GM13976 (cell line): ENCODE data around the gene TNNT2.

ENCODE experiments used
- DNase-seq: peaks from one replicate; pipeline ENCODE4 v3.0.0; 2012; ENCODE audit warnings: low spot score
- in situ Hi-C: fragments of 300-500 bp; cut with MboI; formaldehyde crosslinking; loops from one replicate; pipeline ENCODE4 v1.12.0; 2022; ENCODE audit warnings: low sequenced_read_pairs, mixed read lengths, inconsistent platforms; ENCODE audit not compliant: unreplicated experiment
- TF ChIP-seq, protein P1 (sequence below): IDR thresholded peaks from 2 replicates; pipeline ENCODE4 v1.5.1; 2012; ENCODE audit warnings: borderline replicate concordance, mild to moderate bottlenecking; ENCODE audit not compliant: insufficient read depth; ENCODE audit errors: extremely low read depth, missing control alignments, control extremely low read depth

Gene TNNT2

DNA sequence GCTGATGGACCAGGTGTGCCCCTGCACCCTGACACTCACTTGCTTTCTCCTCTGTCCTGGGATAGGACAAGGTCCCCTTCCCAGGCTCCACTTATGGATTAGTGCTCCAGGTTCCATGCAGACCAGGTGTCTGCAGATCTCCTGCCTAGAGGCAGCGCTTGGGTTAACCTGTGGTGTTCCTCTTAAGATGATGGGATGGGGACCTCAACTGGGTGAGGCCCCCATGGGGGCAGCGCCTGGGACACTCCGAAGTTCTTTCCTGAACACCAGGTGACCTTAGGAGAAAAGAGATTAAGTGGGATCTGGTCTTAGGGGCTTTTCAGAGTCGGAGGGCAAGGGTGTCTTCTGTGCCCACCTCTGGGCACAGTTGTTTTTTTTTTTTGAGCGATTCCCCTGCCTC is 21.2 kb downstream of the TNNT2 start:
- DNase-seq, result no peak
- in situ Hi-C loops, result no loop called here
- TF ChIP-seq, protein P1, sequence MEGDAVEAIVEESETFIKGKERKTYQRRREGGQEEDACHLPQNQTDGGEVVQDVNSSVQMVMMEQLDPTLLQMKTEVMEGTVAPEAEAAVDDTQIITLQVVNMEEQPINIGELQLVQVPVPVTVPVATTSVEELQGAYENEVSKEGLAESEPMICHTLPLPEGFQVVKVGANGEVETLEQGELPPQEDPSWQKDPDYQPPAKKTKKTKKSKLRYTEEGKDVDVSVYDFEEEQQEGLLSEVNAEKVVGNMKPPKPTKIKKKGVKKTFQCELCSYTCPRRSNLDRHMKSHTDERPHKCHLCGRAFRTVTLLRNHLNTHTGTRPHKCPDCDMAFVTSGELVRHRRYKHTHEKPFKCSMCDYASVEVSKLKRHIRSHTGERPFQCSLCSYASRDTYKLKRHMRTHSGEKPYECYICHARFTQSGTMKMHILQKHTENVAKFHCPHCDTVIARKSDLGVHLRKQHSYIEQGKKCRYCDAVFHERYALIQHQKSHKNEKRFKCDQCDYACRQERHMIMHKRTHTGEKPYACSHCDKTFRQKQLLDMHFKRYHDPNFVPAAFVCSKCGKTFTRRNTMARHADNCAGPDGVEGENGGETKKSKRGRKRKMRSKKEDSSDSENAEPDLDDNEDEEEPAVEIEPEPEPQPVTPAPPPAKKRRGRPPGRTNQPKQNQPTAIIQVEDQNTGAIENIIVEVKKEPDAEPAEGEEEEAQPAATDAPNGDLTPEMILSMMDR, result no peak

DNA sequence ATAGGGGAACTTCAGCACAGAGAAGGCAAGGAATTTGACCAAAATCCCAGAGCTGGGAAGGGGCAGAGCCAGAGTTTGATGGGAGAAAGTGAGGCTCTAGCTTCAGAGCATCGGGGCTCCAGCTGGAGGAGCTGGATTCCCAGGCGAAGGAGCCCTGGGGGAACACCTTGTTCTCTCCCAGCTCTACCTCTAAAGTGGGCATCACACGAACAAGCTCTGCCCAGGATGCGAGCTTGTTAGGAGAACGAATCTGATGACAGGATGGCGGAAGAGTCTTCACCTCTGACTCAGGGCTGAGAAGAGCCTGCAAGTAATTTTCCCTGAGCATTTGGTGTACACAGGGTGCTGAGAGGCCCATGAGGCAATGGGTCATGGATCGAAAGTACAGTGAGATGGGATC is 22.0 kb downstream of the TNNT2 start:
- in situ Hi-C loops, result no loop called here
- no peak for DNase-seq
- TF ChIP-seq, protein P1, result no peak

DNA sequence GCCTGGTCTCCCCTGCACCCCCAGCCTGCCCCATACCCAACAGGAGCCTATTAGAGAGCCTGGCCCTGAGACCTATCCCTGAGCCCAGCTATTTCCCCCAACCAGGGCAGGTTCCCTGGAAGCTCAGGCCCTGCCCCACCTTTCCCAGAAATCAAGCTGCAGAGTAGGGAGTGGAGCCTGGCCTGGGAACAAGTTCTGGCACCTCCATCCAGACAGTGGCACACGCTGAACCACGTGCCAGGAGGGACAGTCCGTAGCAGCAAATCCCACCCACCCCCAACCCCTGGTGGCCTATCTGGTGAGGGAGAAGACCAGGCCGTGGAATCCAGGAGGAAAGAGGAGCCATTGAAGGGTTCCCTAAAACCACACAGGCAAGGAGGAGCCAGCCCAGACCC is 22.6 kb downstream of the TNNT2 start:
- TF ChIP-seq, protein P1, result no peak
- no peak for DNase-seq
- in situ Hi-C loops, result no loop called here

DNA sequence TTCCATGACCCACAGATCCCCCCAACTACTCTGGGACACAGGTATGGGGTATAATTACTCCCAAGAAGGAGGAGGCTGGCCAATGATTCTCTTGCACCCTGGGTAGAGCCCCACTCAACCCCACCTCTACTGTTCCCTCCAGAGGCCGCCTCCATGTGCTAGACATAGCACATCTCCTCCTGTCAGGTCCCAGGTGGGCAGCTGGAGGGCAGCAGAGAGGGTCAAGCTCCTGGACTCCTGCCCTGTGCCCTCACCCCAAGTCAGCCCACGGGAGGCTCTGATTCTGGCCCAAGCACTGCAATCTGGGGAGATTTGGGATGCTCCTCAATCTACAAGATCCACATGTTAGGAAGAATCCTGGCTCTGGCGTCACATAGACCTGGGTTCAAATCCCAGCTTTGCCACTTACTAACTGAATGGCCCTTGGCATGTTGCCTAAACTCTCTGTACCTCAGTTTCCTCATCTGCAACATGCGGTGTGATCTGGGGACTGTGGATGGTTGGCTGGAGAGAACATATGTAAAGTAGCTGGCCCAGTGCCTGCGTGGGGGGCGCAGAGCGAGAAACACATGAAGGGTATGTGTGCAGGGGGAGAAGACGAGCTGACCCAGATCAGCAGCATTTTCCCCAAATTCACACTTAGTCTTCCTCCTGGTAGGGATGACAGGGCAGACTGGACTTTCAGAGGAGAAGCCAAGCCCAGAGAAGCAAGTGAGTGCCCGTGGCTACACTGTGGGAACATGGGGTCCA is 23.2 kb downstream of the TNNT2 start:
- in situ Hi-C loops, result no loop called here
- TF ChIP-seq, protein P1, result no peak
- no peak for DNase-seq

DNA sequence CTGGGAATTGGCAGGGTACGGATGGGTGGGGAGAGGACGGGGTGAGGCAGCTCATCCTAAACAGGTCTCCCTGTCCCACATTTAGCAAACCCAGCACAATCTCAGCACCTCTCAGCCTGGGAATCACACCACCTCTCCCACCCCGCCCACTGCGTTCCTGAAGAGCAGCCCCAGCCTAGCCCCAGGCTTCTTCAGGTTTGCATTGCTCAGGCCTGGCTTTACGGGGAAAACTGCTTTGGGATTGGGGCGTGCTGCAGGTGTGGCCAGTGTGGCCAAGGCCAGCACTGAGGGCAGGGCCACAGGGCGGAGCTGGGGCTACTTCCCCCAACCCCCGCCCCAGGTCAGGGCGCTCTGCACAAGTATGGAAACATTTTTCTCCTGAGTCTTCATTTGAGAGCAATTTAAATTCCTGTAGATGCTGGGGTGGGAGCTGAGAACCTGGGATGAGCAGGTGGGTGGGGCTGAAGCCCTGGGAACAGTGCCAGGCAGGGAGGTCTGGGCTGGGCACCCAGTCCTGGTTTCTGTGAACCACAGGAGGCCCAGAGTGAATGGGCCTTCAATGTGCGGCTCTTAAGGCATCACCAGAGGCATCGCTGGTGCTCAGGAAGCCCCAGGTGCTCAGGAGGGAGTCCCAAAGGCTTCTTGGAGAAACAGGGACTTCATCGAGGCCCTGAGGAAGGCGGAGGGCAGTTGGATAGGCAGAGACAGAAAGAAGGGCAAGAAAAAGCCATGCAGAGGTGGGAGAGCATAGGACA is 24.1 kb downstream of the TNNT2 start:
- TF ChIP-seq, protein P1, result no peak
- in situ Hi-C loops, result no loop called here
- no peak for DNase-seq

DNA sequence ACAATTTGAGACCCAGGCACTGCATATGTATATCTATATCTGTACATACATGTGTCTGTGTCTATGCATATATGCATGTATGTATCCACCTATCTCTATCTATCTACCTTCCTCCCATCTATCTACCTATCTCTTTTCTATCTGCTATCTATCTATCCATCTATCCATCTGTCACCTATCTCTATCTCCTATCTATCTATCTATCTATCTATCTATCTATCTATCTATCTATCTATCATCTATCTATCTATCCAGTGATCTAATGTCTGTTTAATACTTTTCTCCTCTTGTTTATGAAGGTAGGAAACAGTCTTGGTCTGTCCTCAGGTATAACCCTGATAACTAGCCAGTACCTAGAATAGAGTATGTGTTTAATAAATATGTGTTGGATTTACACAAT is 25.9 kb downstream of the TNNT2 start:
- TF ChIP-seq, protein P1, result no peak
- in situ Hi-C loops, result no loop called here

DNA sequence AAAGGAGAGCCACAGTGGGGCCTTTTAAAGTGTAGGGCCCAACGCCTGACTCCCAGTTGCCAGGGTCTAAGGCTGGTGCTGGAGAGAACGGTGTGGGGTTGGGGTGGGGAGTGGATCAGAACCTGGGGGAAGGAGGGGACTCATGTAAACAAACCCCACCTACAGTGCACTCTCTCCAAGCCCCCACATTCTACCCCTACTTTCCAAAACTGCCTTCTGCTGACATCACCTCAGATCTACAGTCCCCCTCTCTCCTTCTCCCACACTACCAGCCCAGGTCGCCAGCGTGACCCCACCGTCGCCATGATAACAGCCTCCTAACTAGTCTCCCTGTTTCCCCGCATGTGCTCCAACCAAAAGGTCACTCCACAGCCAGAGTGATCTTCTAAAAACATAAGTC is 26.6 kb downstream of the TNNT2 start:
- in situ Hi-C loops, result no loop called here
- TF ChIP-seq, protein P1, result no peak
- DNase-seq, result no peak

More for the DNA sequence above, 25.9 kb downstream of the TNNT2 start:
- DNase-seq, result no peak
